ENCODE results near the gene SMCHD1. TPM values are rescaled to one million over a fixed set of nuclear protein-coding genes. Genes with fewer than 3 reads are reported as not detected.

Gene SMCHD1
- total RNA-seq, 2 experiments from 2014 or later = 195 to 215 TPM

DNA sequence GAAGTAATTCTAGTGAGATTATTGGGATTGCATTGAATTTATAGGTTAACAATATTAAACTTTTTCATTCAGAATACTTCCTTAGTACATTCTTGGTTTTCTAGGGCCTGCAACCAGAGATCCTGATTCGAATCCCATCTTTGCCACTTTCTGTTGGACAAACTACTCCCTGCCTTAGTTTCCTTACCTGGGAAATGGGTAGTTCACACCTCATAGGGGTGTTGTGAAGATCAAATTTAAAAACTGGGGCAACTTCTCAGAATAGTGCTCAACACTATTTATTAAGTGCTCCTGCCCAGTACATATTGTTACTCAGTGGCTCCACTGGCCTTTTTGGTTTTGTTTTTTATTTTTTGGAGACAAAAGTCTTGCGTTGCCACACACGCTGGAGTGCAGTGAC is 43.5 kb downstream of the SMCHD1 start:
- DNase-seq = no peak
- POLR2A ChIA-PET = no interaction called here
- Mint-ChIP-seq H3K27me3 (no peaks in the 10 kb centered on the region), H3K4me3 (no peak overlapping the region), H3K4me1 (peaks cover 12% of the 10 kb centered on the region), H3K27ac (no peak overlapping the region), H3K9me3 (no peaks in the 10 kb centered on the region), H3K36me3 (ENCODE audit: low read depth) (peaks cover 73% of the 10 kb centered on the region)
- CTCF ChIA-PET = interaction anchor here (1.1 kb wide), 1 partner anchor 42 kb away, joined by 4 read pairs; no protein-coding TSS in a partner anchor

DNA sequence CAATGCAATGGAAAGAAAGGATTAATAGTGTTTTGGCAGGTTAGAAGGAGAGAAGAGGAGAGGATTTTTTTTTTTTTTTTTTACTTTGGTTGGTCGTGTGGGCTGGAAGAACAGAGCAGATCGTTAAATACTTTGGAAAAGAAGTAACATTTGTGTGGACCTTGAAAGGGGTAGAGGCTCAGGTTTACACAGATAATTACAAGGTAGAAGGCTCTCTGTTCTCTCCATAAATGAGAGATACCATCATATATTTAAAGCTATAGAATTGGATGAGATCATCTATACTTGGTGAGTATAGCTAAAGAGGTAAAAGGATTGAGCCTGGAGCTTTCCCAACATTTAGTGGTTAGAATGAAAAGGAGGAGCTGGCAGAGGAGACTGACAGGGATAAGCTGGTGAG is 49.0 kb downstream of the SMCHD1 start:
- POLR2A ChIA-PET = no interaction called here
- H3K27me3 Mint-ChIP-seq = no peaks in the 10 kb centered on the region
- peaks cover 71% of the 10 kb centered on the region for H3K36me3 Mint-ChIP-seq (ENCODE audit: low read depth)
- H3K4me1 Mint-ChIP-seq = peaks cover 16% of the 10 kb centered on the region
- H3K9me3 Mint-ChIP-seq = no peaks in the 10 kb centered on the region
- H3K4me3 Mint-ChIP-seq = no peak overlapping the region
- H3K27ac Mint-ChIP-seq = peak overlapping the region; percentile 9
- no peak for DNase-seq
- CTCF ChIA-PET = interaction anchor here (0.5 to 1.0 kb wide), 3 partner anchors 23 to 157 kb away, joined by 3 read pairs; no protein-coding TSS in a partner anchor

DNA sequence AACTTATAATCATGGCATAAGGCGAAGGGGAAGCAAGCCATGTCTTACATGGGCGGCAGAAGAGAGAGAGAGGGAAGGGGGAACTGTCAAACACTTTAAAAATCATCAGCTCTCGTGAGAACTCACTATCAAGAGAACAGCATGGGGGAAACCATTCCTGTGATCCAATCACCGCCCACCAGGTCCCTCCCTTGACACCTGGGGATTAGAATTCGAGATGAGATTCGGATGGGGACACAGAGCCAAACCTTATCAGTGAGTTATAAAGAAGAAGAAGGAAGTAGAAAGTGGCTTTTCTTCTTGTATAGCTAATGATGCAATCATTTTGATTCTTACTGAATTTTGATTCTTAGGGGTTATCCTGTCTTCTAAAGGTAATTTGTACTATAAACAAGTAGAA is 51.4 kb downstream of the SMCHD1 start:
- ChIA-PET POLR2A (no interaction called here), CTCF (interaction anchor here (1.3 kb wide), 1 partner anchor 31 kb away, joined by 5 read pairs; no protein-coding TSS in a partner anchor)
- Mint-ChIP-seq H3K27me3 (no peaks in the 10 kb centered on the region), H3K36me3 (ENCODE audit: low read depth) (peaks cover 72% of the 10 kb centered on the region), H3K4me3 (no peak overlapping the region), H3K9me3 (no peaks in the 10 kb centered on the region), H3K27ac (peak overlapping the region; percentile 72), H3K4me1 (peaks cover 28% of the 10 kb centered on the region)
- no peak for DNase-seq

DNA sequence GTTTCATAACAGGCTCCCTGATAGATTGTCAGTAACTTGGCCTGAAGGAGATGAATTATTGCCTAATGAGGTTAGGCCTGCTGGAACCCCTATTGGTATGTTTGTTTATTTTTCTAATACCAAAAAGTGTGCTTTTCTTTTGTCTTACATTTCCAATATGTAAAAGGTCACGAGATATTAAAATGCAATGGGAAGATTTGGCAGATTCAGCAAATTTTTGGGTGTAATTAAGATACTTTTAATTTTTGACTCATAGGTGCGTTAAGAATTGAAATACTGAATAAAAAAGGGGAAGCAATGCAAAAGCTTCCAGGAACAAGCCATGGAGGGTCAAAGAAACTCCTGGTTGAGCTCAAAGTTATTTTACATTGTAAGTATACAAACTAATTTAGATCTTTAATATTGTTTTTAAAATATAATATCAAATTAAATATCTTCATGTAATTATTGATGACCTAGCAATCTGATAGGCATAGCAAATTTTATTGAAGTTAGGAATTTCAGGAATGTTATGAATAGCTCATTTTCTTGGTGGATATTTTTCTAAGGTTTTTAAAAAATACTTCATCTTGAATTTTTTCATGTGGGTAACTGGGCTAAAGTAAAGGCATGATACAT is 52.1 kb downstream of the SMCHD1 start:
- POLR2A ChIA-PET = no interaction called here
- CTCF ChIA-PET = interaction anchor here (0.6 to 1.3 kb wide), 2 partner anchors 30 to 63 kb away, joined by 3 to 5 read pairs; no protein-coding TSS in a partner anchor
- Mint-ChIP-seq H3K9me3 (no peaks in the 10 kb centered on the region), H3K4me1 (peaks cover 35% of the 10 kb centered on the region), H3K27me3 (no peaks in the 10 kb centered on the region), H3K4me3 (no peak overlapping the region), H3K27ac (no peak overlapping the region), H3K36me3 (ENCODE audit: low read depth) (peaks cover 75% of the 10 kb centered on the region)
- no peak for DNase-seq

DNA sequence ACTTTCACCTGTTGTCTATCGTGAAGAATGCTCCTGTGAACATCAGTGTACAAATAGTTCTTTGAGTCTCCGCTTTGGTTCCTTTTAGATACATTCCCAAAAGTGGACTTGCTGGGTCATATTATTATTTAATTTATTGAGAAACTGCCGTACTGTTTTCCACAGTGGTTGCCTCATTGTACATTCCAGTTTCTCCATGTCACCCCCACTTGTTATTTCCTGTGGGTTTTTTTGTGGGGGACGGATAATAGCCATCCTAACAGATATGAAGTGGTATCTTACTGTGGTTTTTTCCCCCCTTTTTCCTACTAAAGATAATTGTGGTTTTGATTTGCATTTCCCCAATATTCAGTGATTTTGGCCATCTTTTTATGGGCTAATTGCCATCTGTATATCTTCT is 53.8 kb downstream of the SMCHD1 start:
- POLR2A ChIA-PET = no interaction called here
- H3K4me3 Mint-ChIP-seq = no peak overlapping the region
- peaks cover 39% of the 10 kb centered on the region for H3K4me1 Mint-ChIP-seq
- no peak overlapping the region for H3K27ac Mint-ChIP-seq
- H3K36me3 Mint-ChIP-seq (ENCODE audit: low read depth) = peaks cover 78% of the 10 kb centered on the region
- H3K9me3 Mint-ChIP-seq = no peaks in the 10 kb centered on the region
- no peak for DNase-seq
- CTCF ChIA-PET = no interaction called here
- no peaks in the 10 kb centered on the region for H3K27me3 Mint-ChIP-seq

DNA sequence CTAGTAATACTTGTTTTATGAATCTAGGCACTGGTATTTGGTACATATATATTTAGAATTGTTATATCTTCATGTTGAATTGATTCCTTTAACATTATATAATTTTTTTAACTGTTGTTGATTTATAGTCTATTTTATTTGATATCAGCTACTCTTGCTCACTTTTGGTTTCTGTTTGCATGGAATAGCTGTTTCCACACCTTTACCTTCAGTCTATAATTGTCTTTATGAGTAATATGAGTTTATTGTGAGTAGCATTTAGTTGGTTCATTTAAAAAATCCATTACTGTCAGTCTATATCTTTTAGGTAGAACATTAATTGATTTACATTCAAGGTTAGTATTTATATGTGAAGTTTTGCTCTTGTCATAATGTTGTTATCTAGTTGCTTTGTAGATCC is 58.6 kb downstream of the SMCHD1 start:
- no peak overlapping the region for H3K4me3 Mint-ChIP-seq
- ChIA-PET POLR2A (no interaction called here), CTCF (interaction anchor here (0.6 kb wide), 1 partner anchor 54 kb away, joined by 3 read pairs; no protein-coding TSS in a partner anchor)
- peaks cover 42% of the 10 kb centered on the region for H3K4me1 Mint-ChIP-seq
- no peaks in the 10 kb centered on the region for H3K27me3 Mint-ChIP-seq
- DNase-seq = no peak
- H3K27ac Mint-ChIP-seq = peak overlapping the region; percentile 16
- H3K36me3 Mint-ChIP-seq (ENCODE audit: low read depth) = peaks cover 86% of the 10 kb centered on the region
- H3K9me3 Mint-ChIP-seq = no peaks in the 10 kb centered on the region

DNA sequence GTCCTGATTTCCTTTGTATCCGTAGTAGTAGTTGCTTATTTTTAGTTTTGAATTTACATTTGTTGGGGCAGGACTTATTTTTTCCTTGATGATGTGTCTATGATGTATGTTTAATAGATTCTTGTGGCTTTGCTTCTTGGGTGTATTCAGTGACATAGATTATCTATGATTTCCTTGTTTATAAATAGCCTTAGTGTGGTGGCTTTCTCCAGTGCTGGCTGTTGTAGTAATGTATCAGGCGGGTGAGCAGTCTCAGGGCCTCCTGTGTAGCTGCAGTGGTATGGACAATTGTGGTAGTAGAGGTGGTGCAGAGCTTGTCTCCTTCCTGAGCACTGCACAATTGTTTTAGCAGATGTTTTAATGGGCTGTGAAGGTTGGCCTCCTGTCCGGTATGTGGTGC is 60.5 kb downstream of the SMCHD1 start:
- no peaks in the 10 kb centered on the region for H3K9me3 Mint-ChIP-seq
- CTCF ChIA-PET = interaction anchor here (0.6 to 1.6 kb wide), 5 partner anchors 15 to 228 kb away, joined by 3 to 6 read pairs (median 3); no protein-coding TSS in a partner anchor
- H3K27ac Mint-ChIP-seq = peak overlapping the region; percentile 38
- H3K27me3 Mint-ChIP-seq = no peaks in the 10 kb centered on the region
- peaks cover 32% of the 10 kb centered on the region for H3K4me1 Mint-ChIP-seq
- no peak for DNase-seq
- POLR2A ChIA-PET = no interaction called here
- peaks cover 85% of the 10 kb centered on the region for H3K36me3 Mint-ChIP-seq (ENCODE audit: low read depth)
- no peak overlapping the region for H3K4me3 Mint-ChIP-seq

DNA sequence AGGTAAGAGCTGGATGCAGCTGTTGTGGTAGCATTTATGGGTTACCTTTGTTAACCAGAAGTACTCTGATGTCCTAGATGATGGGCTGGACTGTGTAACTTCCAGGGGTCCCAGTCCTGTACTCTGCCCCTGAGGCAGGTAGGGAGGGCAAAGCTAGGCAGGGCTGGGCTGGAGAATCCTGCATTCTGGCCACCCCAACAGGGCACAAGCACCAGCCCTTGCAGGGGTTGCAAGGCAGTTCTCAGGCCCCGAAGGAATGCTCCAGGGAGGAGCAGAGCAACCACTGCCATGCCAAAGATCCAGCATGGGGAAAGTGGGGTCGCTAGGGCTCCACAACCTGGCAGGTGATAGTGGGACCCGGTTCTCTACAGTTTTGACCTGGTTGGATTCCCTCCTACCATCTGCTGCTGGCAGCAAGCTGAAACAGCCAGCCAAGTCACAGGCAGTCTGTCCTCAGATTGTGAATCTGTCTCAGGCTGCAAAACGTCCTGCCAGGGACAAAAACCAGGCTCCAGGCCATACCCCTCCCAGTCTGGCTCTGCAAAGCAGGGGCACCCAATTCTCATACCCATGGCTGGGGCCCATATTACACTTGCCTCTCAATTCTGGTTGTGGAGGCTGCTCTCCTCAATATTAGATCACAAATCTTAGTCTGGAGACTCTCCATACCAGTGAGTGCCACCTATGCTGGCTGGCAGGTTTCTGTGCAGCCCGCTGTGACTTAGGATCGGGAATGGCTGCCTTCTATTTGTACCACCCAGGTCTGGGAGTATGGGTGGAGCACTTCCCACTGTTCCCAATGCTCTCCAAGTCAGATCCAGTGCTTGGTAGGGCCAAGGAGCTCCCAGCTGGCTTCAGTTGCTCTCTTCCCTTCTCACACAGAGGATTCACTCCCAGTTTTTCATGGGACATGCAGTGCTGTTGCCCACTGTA is 61.1 kb downstream of the SMCHD1 start:
- Mint-ChIP-seq H3K4me1 (peaks cover 37% of the 10 kb centered on the region), H3K27me3 (no peaks in the 10 kb centered on the region), H3K27ac (peak overlapping the region; percentile 38), H3K9me3 (no peaks in the 10 kb centered on the region), H3K4me3 (no peak overlapping the region), H3K36me3 (ENCODE audit: low read depth) (peaks cover 86% of the 10 kb centered on the region)
- ChIA-PET POLR2A (no interaction called here), CTCF (interaction anchor here (0.6 to 1.6 kb wide), 7 partner anchors 14 to 228 kb away, joined by 3 to 6 read pairs (median 3); no protein-coding TSS in a partner anchor)
- no peak for DNase-seq

DNA sequence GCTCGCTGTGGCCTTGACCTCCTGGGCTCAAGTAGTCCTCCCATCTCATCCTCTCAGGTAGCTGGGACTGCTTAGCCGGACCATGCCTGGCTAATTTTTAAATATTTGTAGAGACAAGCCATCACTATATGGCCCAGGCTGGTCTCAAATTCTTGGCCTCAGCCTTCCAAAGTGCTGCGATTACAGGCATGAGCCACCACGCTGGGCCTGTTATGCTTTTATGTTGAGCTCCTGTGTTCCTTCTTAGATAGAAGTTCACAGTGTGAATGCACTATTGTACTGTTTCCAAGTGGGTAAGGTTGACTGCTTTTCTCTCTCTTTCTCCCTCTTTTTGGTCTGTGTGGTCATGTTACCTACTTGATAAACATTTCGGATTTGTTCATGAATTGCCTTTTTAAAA is 61.9 kb downstream of the SMCHD1 start:
- CTCF ChIA-PET = interaction anchor here (1.4 to 1.6 kb wide), 2 partner anchors 17 to 20 kb away, joined by 4 to 6 read pairs; no protein-coding TSS in a partner anchor
- POLR2A ChIA-PET = no interaction called here

DNA sequence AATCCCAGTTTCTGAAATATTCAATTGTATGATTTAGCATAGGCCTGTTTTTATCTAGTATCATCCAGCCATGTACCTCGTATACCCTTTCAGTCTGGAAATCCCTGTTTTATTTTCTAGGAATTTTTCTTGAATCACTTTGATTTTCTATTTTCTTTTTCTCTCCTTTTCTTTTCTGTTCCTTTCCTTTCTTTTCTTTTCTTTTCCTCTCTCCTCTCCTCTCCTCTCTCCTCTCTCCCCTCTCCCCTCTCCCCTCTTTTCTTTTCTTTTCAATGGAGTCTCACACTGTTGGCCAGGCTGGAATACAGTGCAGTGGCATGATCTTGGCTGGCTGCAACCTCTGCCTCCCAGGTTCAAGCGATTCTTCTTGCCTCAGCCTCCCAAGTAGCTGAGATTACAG is 63.5 kb downstream of the SMCHD1 start:
- Mint-ChIP-seq H3K4me1 (peaks cover 34% of the 10 kb centered on the region), H3K4me3 (no peak overlapping the region), H3K27me3 (no peaks in the 10 kb centered on the region), H3K9me3 (no peaks in the 10 kb centered on the region), H3K36me3 (ENCODE audit: low read depth) (peaks cover 82% of the 10 kb centered on the region), H3K27ac (peak overlapping the region; percentile 19)
- ChIA-PET CTCF (interaction anchor here (0.6 to 0.7 kb wide), 2 partner anchors 315 to 319 kb away, joined by 3 read pairs; no protein-coding TSS in a partner anchor), POLR2A (no interaction called here)
- DNase-seq = no peak

More for the DNA sequence above, 61.9 kb downstream of the SMCHD1 start:
- H3K36me3 Mint-ChIP-seq (ENCODE audit: low read depth) = peaks cover 81% of the 10 kb centered on the region
- H3K4me3 Mint-ChIP-seq = no peak overlapping the region
- peak overlapping the region; percentile 13 for H3K27ac Mint-ChIP-seq
- H3K9me3 Mint-ChIP-seq = no peaks in the 10 kb centered on the region
- DNase-seq = no peak
- H3K27me3 Mint-ChIP-seq = no peaks in the 10 kb centered on the region
- H3K4me1 Mint-ChIP-seq = peaks cover 32% of the 10 kb centered on the region

DNA sequence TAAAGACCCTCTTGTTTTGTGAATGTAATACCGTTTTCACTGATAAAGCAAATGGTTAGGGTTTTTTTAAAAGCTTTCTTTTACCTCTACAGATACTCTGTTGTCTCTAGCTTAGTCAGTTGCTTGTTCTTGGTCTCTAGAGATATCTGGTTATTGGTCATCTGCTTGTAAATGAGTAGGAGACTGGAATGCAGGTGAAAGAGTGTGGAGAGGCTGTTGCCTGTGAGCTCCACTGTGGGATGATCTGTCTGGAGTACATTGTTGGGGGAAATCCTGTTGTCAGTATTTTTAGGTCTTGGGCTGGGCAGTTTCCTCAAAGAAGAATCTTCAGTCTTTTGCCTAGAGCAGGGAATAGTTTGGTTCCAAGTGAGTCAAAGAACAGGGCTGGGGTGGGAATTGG is 67.7 kb downstream of the SMCHD1 start:
- peaks cover 70% of the 10 kb centered on the region for H3K36me3 Mint-ChIP-seq (ENCODE audit: low read depth)
- no peak overlapping the region for H3K4me3 Mint-ChIP-seq
- no peak overlapping the region for H3K27ac Mint-ChIP-seq
- no peak for DNase-seq
- H3K4me1 Mint-ChIP-seq = peaks cover 38% of the 10 kb centered on the region
- H3K27me3 Mint-ChIP-seq = no peaks in the 10 kb centered on the region
- POLR2A ChIA-PET = no interaction called here
- no peaks in the 10 kb centered on the region for H3K9me3 Mint-ChIP-seq
- CTCF ChIA-PET = interaction anchor here (1.1 to 1.9 kb wide), 2 partner anchors 22 to 41 kb away, joined by 4 read pairs; no protein-coding TSS in a partner anchor

DNA sequence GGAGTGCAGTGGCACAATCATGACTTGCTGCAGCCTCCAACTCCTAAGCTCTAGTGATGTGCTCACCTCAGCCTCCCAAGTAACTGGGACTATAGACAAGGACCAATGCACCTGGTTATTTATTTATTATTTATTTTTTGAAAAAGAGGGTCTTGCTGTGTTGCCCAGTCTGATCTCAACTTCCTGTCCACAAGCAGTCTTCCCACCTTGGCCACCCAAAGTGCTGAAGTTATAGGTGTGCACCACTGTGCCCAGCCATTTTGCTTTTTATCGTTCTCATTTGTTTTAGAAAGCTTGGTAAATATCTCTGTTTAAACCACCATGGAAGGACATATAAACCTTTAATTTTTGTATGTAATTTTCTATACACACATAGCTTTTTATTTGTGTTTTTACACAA is 74.2 kb downstream of the SMCHD1 start:
- POLR2A ChIA-PET = interaction anchor here (0.6 kb wide), 2 partner anchors 44 to 48 kb away, joined by 4 to 6 read pairs; no protein-coding TSS in a partner anchor
- Mint-ChIP-seq H3K4me3 (no peak overlapping the region), H3K4me1 (peaks cover 16% of the 10 kb centered on the region), H3K27ac (no peak overlapping the region), H3K36me3 (ENCODE audit: low read depth) (peaks cover 77% of the 10 kb centered on the region), H3K27me3 (no peaks in the 10 kb centered on the region), H3K9me3 (peaks cover 2% of the 10 kb centered on the region)
- CTCF ChIA-PET = interaction anchor here (0.7 to 1.1 kb wide), 3 partner anchors 9 to 220 kb away, joined by 3 to 5 read pairs (median 3); no protein-coding TSS in a partner anchor
- DNase-seq = no peak

DNA sequence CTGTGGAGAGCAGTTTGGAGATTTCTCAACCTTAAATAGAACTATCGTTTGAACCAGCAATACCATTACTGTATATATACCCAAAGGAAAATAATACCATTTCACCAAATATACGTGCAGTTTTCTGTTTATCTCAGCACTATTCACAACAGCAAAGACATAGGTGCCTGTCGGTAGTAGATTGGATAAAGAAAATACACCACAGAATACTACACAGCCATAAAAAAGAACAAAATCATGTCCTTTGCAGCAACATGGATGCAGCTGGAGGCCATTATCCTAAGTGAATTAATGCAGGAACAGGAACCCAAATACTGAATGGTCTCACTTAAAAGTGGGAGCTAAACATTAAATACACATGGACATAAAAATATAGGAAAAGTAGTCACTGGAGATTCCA is 81.3 kb downstream of the SMCHD1 start:
- H3K27ac Mint-ChIP-seq = no peak overlapping the region
- POLR2A ChIA-PET = no interaction called here

More for the DNA sequence above, 81.3 kb downstream of the SMCHD1 start:
- no peak overlapping the region for H3K4me3 Mint-ChIP-seq
- no peak for DNase-seq
- peaks cover 89% of the 10 kb centered on the region for H3K36me3 Mint-ChIP-seq (ENCODE audit: low read depth)
- CTCF ChIA-PET = no interaction called here
- H3K9me3 Mint-ChIP-seq = peaks cover 2% of the 10 kb centered on the region
- H3K27me3 Mint-ChIP-seq = no peaks in the 10 kb centered on the region
- H3K4me1 Mint-ChIP-seq = peaks cover 6% of the 10 kb centered on the region
